Testis (tissue), 2 donors: Measurements from ENCODE around the gene RAD18.

Experiments
- POLR2A ChIP-seq: fragments of 450-650 bp; IDR thresholded peaks from one replicate; pipeline ENCODE4 v1.6.1; 2017; ENCODE audit warnings: antibody characterized with exemption, mild to moderate bottlenecking, moderate library complexity
- TF ChIP-seq, protein P1 (sequence below), 3 experiments: fragments of 450-650 bp in 2 of 3; fragments of 200-600 bp in 1 of 3; sonication (generic) in 1 of 3; IDR thresholded peaks; one replicate each; pipeline ENCODE4 v1.5.1; 2016 to 2019; ENCODE audit warnings: antibody characterized with exemption in 3 of 3, mild to moderate bottlenecking in 2 of 3, moderate library complexity in 1 of 3

DNA sequence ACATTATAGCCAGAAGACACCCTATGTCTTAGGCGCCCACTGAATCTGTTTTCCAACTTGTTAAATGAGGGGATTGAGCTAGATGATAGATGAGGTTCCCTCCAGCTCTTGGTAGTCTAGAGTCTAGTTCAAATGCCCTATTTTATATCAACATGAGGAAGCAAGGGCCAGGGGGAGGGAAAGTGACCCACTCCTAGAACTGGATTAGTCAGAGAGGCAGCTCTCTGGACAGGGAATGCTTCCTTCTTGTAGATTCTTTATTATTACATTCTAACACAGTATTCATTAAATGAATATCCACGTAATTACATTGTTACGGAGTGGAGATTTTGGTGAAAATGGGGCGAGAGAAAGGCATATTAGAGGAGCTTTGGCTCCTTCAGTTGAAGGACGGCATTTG lies 89.5 kb downstream of the RAD18 start:
- TF ChIP-seq, protein P1, sequence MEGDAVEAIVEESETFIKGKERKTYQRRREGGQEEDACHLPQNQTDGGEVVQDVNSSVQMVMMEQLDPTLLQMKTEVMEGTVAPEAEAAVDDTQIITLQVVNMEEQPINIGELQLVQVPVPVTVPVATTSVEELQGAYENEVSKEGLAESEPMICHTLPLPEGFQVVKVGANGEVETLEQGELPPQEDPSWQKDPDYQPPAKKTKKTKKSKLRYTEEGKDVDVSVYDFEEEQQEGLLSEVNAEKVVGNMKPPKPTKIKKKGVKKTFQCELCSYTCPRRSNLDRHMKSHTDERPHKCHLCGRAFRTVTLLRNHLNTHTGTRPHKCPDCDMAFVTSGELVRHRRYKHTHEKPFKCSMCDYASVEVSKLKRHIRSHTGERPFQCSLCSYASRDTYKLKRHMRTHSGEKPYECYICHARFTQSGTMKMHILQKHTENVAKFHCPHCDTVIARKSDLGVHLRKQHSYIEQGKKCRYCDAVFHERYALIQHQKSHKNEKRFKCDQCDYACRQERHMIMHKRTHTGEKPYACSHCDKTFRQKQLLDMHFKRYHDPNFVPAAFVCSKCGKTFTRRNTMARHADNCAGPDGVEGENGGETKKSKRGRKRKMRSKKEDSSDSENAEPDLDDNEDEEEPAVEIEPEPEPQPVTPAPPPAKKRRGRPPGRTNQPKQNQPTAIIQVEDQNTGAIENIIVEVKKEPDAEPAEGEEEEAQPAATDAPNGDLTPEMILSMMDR (IDR thresholded peaks at IDR 0.05), result no peak
- no peak for TF ChIP-seq POLR2A
